H1 (cell line): Measurements from ENCODE around the gene TERB1. TPM values are rescaled to one million over a fixed set of nuclear protein-coding genes. Genes with fewer than 3 reads are reported as not detected.

Source experiments
- CTCF ChIA-PET: fragments of 300-600 bp; sonication (Branson Sonifier 250); formaldehyde crosslinking; loops from one replicate; lab custom pipeline; 2021; ENCODE audit not compliant: partially characterized antibody; lab: Charles Lee
- POLR2A ChIA-PET: fragments of 300-600 bp; sonication (Branson Sonifier 250); formaldehyde crosslinking; loops from one replicate; lab custom pipeline; 2021; ENCODE audit warnings: inconsistent platforms; ENCODE audit not compliant: partially characterized antibody; lab: Charles Lee
- DNase-seq, 2 experiments: peaks; one replicate each; pipeline versions ENCODE4 v3.0.0 to v3.0.0-alpha.2; 2010 to 2022; ENCODE audit warnings: low spot score in 2 of 2, low read depth in 1 of 2, mixed read lengths in 1 of 2
- FAIRE-seq: peaks from 2 replicates; lab custom pipeline; 2011; peaks lifted over from hg19 to GRCh38; lab: Jason Lieb, UNC
- H2AFZ ChIP-seq: 2 replicates; pipeline ENCODE4 v1.8.1; 2012; ENCODE audit warnings: low read length, inconsistent platforms
- H2AK5ac ChIP-seq: 2 replicates; pipeline ENCODE4 v1.6.1; 2013; ENCODE audit warnings: low read depth, low read length
- H2BK120ac ChIP-seq: replicated peaks from 2 replicates; pipeline ENCODE3; 2013; ENCODE audit warnings: low read depth, low read length, inconsistent platforms
- H2BK12ac ChIP-seq: 2 replicates; pipeline ENCODE4 v1.6.1; 2013; ENCODE audit warnings: low read depth, low read length
- H2BK15ac ChIP-seq: 2 replicates; pipeline ENCODE4 v1.6.1; 2013; ENCODE audit warnings: low read length
- H2BK20ac ChIP-seq: 2 replicates; pipeline ENCODE4 v1.6.1; 2013; ENCODE audit warnings: low read length
- H2BK5ac ChIP-seq: 2 replicates; pipeline ENCODE4 v1.6.1; 2013; ENCODE audit warnings: low read depth, low read length
- H3K14ac ChIP-seq: 2 replicates; pipeline ENCODE4 v1.6.1; 2013; ENCODE audit warnings: inconsistent platforms; ENCODE audit not compliant: insufficient read length
- H3K18ac ChIP-seq: 2 replicates; pipeline ENCODE4 v1.6.1; 2013; ENCODE audit warnings: low read length; ENCODE audit errors: extremely low read depth
- H3K23ac ChIP-seq: 2 replicates; pipeline ENCODE4 v1.6.1; 2013; ENCODE audit warnings: inconsistent platforms; ENCODE audit not compliant: insufficient read length
- H3K23me2 ChIP-seq: 2 replicates; pipeline ENCODE4 v1.6.1; 2013; ENCODE audit warnings: low read depth, low read length
- H3K27ac ChIP-seq: 2 replicates; pipeline ENCODE4 v1.6.1; 2011; ENCODE audit warnings: low read depth, low read length, inconsistent platforms
- H3K27me3 ChIP-seq, 4 experiments: replicated peaks in 1 of 4; 1 replicate in 1 of 4; 2 replicates in 3 of 4; pipeline versions ENCODE4 v1.6.1 to v1.8.1; 2011 to 2013; ENCODE audit warnings: low read length in 3 of 4, mild to moderate bottlenecking in 3 of 4, inconsistent platforms in 2 of 4, mixed read lengths in 2 of 4, moderate library complexity in 1 of 4; ENCODE audit not compliant: control insufficient read depth in 3 of 4, insufficient read depth in 3 of 4; ENCODE audit errors: extremely low read depth in 1 of 4
- H3K36me3 ChIP-seq, 4 experiments: 2 replicates each; pipeline versions ENCODE4 v1.6.1 to v1.8.1; 2011 to 2013; ENCODE audit warnings: mild to moderate bottlenecking in 4 of 4, low read length in 3 of 4, moderate library complexity in 2 of 4, control low read depth in 1 of 4, inconsistent platforms in 1 of 4; ENCODE audit not compliant: insufficient read depth in 4 of 4, control insufficient read depth in 2 of 4
- H3K4ac ChIP-seq: replicated peaks from 2 replicates; pipeline ENCODE3; 2013; ENCODE audit warnings: low read length, low read depth, mixed read lengths, inconsistent platforms; ENCODE audit not compliant: insufficient read length
- H3K4me1 ChIP-seq, 4 experiments: replicated peaks in 1 of 4; 1 replicate in 1 of 4; 2 replicates in 3 of 4; pipeline versions ENCODE4 v1.6.1 to v1.8.1; 2011 to 2013; ENCODE audit warnings: low read length in 3 of 4, inconsistent platforms in 2 of 4, mixed read lengths in 1 of 4; ENCODE audit not compliant: insufficient read depth in 4 of 4, control insufficient read depth in 3 of 4
- H3K4me2 ChIP-seq, 2 experiments: 2 replicates each; pipeline versions ENCODE4 v1.6.1 to v1.8.1; 2011 to 2013; ENCODE audit warnings: low read depth in 2 of 2, low read length in 2 of 2, control low read depth in 1 of 2, inconsistent platforms in 1 of 2, mild to moderate bottlenecking in 1 of 2; ENCODE audit not compliant: insufficient read depth in 1 of 2
- H3K4me3 ChIP-seq, 4 experiments: fragments of 200-600, 300-600 bp in 1 of 4; sonication (generic), shearing (Covaris generic), sonication (Bioruptor Twin) in 1 of 4; 2 replicates each; pipeline versions ENCODE4 v1.5.1 to v1.8.1; 2011 to 2016; ENCODE audit warnings: low read length in 4 of 4, low read depth in 3 of 4, control low read depth in 2 of 4, inconsistent platforms in 2 of 4, mild to moderate bottlenecking in 2 of 4, mixed read lengths in 1 of 4, moderate library complexity in 1 of 4; ENCODE audit not compliant: insufficient read depth in 2 of 4; ENCODE audit errors: extremely low read depth in 1 of 4
- H3K56ac ChIP-seq: replicated peaks from 2 replicates; pipeline ENCODE3; 2013; ENCODE audit warnings: low read depth, mild to moderate bottlenecking, mixed read lengths, low read length, inconsistent platforms; ENCODE audit not compliant: insufficient read length
- H3K79me1 ChIP-seq: 2 replicates; pipeline ENCODE4 v1.6.1; 2013; ENCODE audit warnings: low read depth, low read length, control low read depth
- H3K79me2 ChIP-seq, 2 experiments: 2 replicates each; pipeline versions ENCODE4 v1.6.1 to v1.8.1; 2012 to 2013; ENCODE audit warnings: low read length in 2 of 2, mild to moderate bottlenecking in 2 of 2, inconsistent platforms in 1 of 2; ENCODE audit not compliant: insufficient read depth in 2 of 2, control insufficient read depth in 1 of 2
- H3K9ac ChIP-seq, 4 experiments: replicated peaks in 1 of 4; 1 replicate in 1 of 4; 2 replicates in 3 of 4; pipeline versions ENCODE4 v1.6.1 to v1.8.1; 2011 to 2013; ENCODE audit warnings: low read depth in 3 of 4, low read length in 3 of 4, control low read depth in 2 of 4, mild to moderate bottlenecking in 2 of 4, moderate library complexity in 2 of 4, inconsistent platforms in 1 of 4; ENCODE audit errors: extremely low read depth in 1 of 4
- H3K9me3 ChIP-seq, 2 experiments: 2 replicates each; pipeline versions ENCODE4 v1.6.1 to v1.8.1; 2012 to 2013; ENCODE audit warnings: mild to moderate bottlenecking in 2 of 2, moderate library complexity in 2 of 2, control low read depth in 1 of 2, inconsistent platforms in 1 of 2, low read depth in 1 of 2, low read length in 1 of 2, mixed read lengths in 1 of 2; ENCODE audit not compliant: insufficient read depth in 2 of 2
- H4K20me1 ChIP-seq, 2 experiments: replicated peaks in 1 of 2; 2 replicates each; pipeline versions ENCODE3 to v1.8.1; 2011 to 2013; ENCODE audit warnings: inconsistent platforms in 2 of 2, low read length in 2 of 2, mild to moderate bottlenecking in 1 of 2; ENCODE audit not compliant: insufficient read depth in 2 of 2, control insufficient read depth in 1 of 2
- H4K5ac ChIP-seq: 2 replicates; pipeline ENCODE4 v1.6.1; 2013; ENCODE audit warnings: low read length, low read depth, mixed read lengths, inconsistent platforms; ENCODE audit not compliant: insufficient read length
- H4K8ac ChIP-seq: 2 replicates; pipeline ENCODE4 v1.8.0; 2013; ENCODE audit warnings: mild to moderate bottlenecking, moderate library complexity, low read length, inconsistent platforms; ENCODE audit not compliant: insufficient read depth; ENCODE audit errors: extremely low read depth
- H4K91ac ChIP-seq: replicated peaks from 2 replicates; pipeline ENCODE3; 2013; ENCODE audit warnings: low read length, mixed read lengths, inconsistent platforms; ENCODE audit not compliant: insufficient read length
- EP300 ChIP-seq, 2 experiments: IDR thresholded peaks; 1 replicate in 1 of 2; 2 replicates in 1 of 2; pipeline ENCODE4 v1.6.1; 2011 to 2012; ENCODE audit warnings: low read depth in 2 of 2, low read length in 2 of 2, mild to moderate bottlenecking in 2 of 2, borderline replicate concordance in 1 of 2, inconsistent platforms in 1 of 2, moderate library complexity in 1 of 2
- HDAC2 ChIP-seq, 2 experiments: fragments of 300-600 bp in 1 of 2; sonication (generic) in 1 of 2; IDR thresholded peaks; 2 replicates each; pipeline ENCODE4 v1.6.1; 2011 to 2012; ENCODE audit warnings: low read depth in 2 of 2, low read length in 2 of 2, mild to moderate bottlenecking in 2 of 2, moderate library complexity in 2 of 2, borderline replicate concordance in 1 of 2, inconsistent platforms in 1 of 2
- JUN ChIP-seq: IDR thresholded peaks from 2 replicates; pipeline ENCODE4 v1.6.1; 2011; ENCODE audit warnings: low read depth, mild to moderate bottlenecking, improper control_type of control experiment, low read length
- POLR2A ChIP-seq, 2 experiments: IDR thresholded peaks; 1 replicate in 1 of 2; 2 replicates in 1 of 2; pipeline ENCODE4 v1.6.1; 2011; ENCODE audit warnings: low read depth in 2 of 2, low read length in 2 of 2, mild to moderate bottlenecking in 2 of 2; ENCODE audit errors: control extremely low read depth in 1 of 2
- TEAD4 ChIP-seq: IDR thresholded peaks from 2 replicates; pipeline ENCODE4 v1.6.1; 2012; ENCODE audit warnings: low read depth, low read length, inconsistent platforms, mixed read lengths
- WGBS, 2 experiments: shearing (Covaris generic) in 1 of 2; methylation state at CpG; one replicate each; pipeline versions ENCODE4 v1.1.6 to v1.1.7; 2013 to 2015; ENCODE audit warnings: low lambda C conversion rate in 2 of 2, mixed read lengths in 2 of 2, inconsistent platforms in 1 of 2, low coverage in 1 of 2, missing lambda C conversion rate in 1 of 2; ENCODE audit not compliant: insufficient replicate concordance in 2 of 2, insufficient coverage in 1 of 2, insufficient read length in 1 of 2; ENCODE audit errors: extremely low coverage in 1 of 2, missing lambda C conversion rate in 1 of 2; 5-methylcytosine and 5-hydroxymethylcytosine counted together
- polyA plus RNA-seq, 7 experiments: library from polyadenylated mRNA; depleted of rRNA in 3 of 7; stranded (reverse) in 5 of 7; unstranded in 2 of 7; fragments of >200 nt in 5 of 7; fragments of 200-250 nt in 2 of 7; gene quantifications; 1 replicate in 5 of 7; 2 replicates in 1 of 7; 4 replicates in 1 of 7; pipeline versions ENCODE4 v1.2.1 to v1.2.3, GENCODE V29; 2011 to 2013; ENCODE audit warnings: missing spikeins in 2 of 7, mixed read lengths in 2 of 7
- total RNA-seq: library from RNA; stranded (reverse); fragmentation: NEBNext Ultra II Directional; extraction: Animal tissue kit (Norgen Biotek cat#: 25700); gene quantifications from 2 replicates; pipeline ENCODE4 v1.2.1, GENCODE V29; 2021
- TF ChIP-seq, protein P1 (sequence below), 3 experiments: IDR thresholded peaks; 1 replicate in 2 of 3; 2 replicates in 1 of 3; pipeline versions ENCODE4 v1.5.1 to v1.6.1; 2011; ENCODE audit warnings: low read length in 3 of 3, mild to moderate bottlenecking in 3 of 3, inconsistent platforms in 2 of 3, low read depth in 1 of 3, moderate library complexity in 1 of 3; ENCODE audit not compliant: insufficient read depth in 1 of 3; ENCODE audit errors: control extremely low read depth in 1 of 3

TERB1 gene
- total and polyA plus RNA-seq, 2 of the 8 experiments (the other 6 are each of a cell fraction or from before 2014, with no cell fraction given) = not detected

DNA sequence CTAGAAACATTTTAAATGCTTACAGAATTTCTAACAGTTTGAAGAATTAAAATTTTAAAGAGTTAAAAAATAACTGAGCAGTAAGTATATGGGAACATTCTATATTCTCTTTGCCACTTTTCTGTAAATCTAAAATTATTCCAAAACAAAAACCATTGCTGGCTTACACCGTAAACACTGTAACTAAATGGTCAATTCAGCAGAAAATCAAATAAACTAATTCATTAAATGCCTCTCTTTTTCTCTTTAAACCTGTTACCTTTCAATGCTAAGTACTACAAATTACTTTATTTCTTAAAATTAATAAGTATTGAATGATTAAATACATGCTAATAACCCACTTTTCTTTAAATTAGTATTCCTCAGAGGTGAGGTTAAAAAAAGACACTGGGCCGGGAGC is 14.0 kb downstream of the TERB1 start:
- H3K27me3 ChIP-seq = no peaks in the 10 kb centered on the region
- H2BK20ac ChIP-seq = no peak overlapping the region
- ChIA-PET POLR2A (no interaction called here), CTCF (no interaction called here)
- no peak overlapping the region for H3K56ac ChIP-seq
- no peak overlapping the region for H2AK5ac ChIP-seq
- no peak overlapping the region for H3K9ac ChIP-seq
- H3K9me3 ChIP-seq = no peaks in the 10 kb centered on the region
- H3K4ac ChIP-seq = no peak overlapping the region
- no peak overlapping the region for H3K14ac ChIP-seq
- 92% methylated on average over 2 of the region's 2 CpGs; no CpG with 5 or more reads in 1 of the 2 experiments for WGBS, 2 experiments
- H4K8ac ChIP-seq = no peak overlapping the region
- H3K4me2 ChIP-seq = no peak overlapping the region
- no peaks in the 10 kb centered on the region for H4K20me1 ChIP-seq
- DNase-seq (no peak), FAIRE-seq (no peak)
- H3K23me2 ChIP-seq = no peaks in the 10 kb centered on the region
- no peak overlapping the region for H3K4me3 ChIP-seq
- no peak overlapping the region for H4K5ac ChIP-seq
- no peak overlapping the region for H4K91ac ChIP-seq
- no peaks in the 10 kb centered on the region for H3K79me1 ChIP-seq
- H3K4me1 ChIP-seq = no peaks in the 10 kb centered on the region
- no peaks in the 10 kb centered on the region for H3K79me2 ChIP-seq
- no peaks in the 10 kb centered on the region for H3K36me3 ChIP-seq
- no peak overlapping the region for H3K23ac ChIP-seq
- H2BK15ac ChIP-seq = no peak overlapping the region
- no peak overlapping the region for H2AFZ ChIP-seq
- H3K18ac ChIP-seq = no peak overlapping the region
- H2BK12ac ChIP-seq = no peak overlapping the region
- no peak overlapping the region for H3K27ac ChIP-seq
- H2BK5ac ChIP-seq = no peak overlapping the region
- H2BK120ac ChIP-seq = no peak overlapping the region
- TF ChIP-seq POLR2A (IDR thresholded peaks at IDR 0.05; ENCODE audit: control extremely low read depth in 1 of 2, low read depth in 2 of 2, low read length in 2 of 2) (no peak), JUN (no peak), TEAD4 (no peak), EP300 (IDR thresholded peaks at IDR 0.05; ENCODE audit: borderline replicate concordance in 1 of 2, low read depth in 2 of 2, low read length in 2 of 2) (no peak), HDAC2 (IDR thresholded peaks at IDR 0.05; ENCODE audit: borderline replicate concordance in 1 of 2, low read depth in 2 of 2, low read length in 2 of 2) (no peak)
- TF ChIP-seq, protein P1, sequence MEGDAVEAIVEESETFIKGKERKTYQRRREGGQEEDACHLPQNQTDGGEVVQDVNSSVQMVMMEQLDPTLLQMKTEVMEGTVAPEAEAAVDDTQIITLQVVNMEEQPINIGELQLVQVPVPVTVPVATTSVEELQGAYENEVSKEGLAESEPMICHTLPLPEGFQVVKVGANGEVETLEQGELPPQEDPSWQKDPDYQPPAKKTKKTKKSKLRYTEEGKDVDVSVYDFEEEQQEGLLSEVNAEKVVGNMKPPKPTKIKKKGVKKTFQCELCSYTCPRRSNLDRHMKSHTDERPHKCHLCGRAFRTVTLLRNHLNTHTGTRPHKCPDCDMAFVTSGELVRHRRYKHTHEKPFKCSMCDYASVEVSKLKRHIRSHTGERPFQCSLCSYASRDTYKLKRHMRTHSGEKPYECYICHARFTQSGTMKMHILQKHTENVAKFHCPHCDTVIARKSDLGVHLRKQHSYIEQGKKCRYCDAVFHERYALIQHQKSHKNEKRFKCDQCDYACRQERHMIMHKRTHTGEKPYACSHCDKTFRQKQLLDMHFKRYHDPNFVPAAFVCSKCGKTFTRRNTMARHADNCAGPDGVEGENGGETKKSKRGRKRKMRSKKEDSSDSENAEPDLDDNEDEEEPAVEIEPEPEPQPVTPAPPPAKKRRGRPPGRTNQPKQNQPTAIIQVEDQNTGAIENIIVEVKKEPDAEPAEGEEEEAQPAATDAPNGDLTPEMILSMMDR (IDR thresholded peaks at IDR 0.05; ENCODE audit: control extremely low read depth in 1 of 3, insufficient read depth in 1 of 3, low read depth in 1 of 3, low read length in 3 of 3) = no peak
